Umbilical cord (tissue), 2 donors: ENCODE data around the gene TMEM222. TPM values are rescaled to one million over a fixed set of nuclear protein-coding genes. Genes with fewer than 3 reads are reported as not detected.
A peak's percentile ranks its signal among the peaks of the same experiment; 100 is the strongest.

Source experiments
- DNase-seq: peaks from one replicate; pipeline ENCODE4 v3.0.0-alpha.2; 2015; ENCODE audit warnings: low spot score
- total RNA-seq: library from RNA; depleted of rRNA; stranded (reverse); fragments of >200 nt; gene quantifications from one replicate; pipeline ENCODE4 v1.2.3, GENCODE V29; 2014; ENCODE audit warnings: low replicate concordance; ENCODE audit not compliant: insufficient read depth

The TMEM222 gene
- total RNA-seq, 1 donor from 2014 or later: 17.3 TPM

DNA sequence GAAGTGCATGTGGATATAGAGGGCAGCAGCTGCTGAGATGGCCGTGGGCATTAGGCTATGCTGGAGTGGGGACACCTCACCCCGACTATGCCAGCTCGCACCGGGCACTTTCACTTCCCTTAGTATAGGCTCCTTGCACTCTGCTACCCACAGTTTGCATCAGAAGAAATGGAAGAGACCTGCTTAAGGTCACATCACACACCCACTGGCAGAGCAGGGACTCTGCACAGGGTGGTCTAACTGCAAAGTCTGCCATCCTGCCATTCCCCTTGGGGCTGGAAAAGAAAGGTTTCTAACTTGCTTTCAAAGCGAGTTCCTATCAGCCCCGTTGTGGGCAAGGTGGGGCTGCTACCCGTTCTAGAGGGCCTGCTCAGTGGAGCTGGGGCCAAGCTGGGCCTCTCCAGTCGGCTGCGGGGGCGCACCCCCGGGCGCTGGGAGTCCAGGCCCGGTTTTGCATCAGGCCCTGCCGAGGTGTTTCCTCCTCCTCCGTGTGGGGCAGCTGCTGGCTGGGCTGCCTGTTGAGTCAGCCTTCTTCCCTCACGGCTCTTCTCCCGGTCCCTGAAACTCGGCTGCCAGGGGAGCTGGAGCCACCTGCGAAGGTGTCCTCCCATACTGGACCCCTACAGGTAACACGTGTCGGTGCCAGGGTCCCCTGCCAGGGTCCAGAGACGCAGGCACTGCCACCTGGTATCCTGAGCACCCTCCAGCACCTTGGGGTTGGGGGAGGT is 19.7 kb downstream of the TMEM222 start, which contains the start of gene SYTL1:
TSS of gene SYTL1 (plus strand) at position 498 of the 728 bp plus-strand sequence. CDS start 3,313 bp downstream, outside the sequence.
- DNase-seq: peak; percentile 76

DNA sequence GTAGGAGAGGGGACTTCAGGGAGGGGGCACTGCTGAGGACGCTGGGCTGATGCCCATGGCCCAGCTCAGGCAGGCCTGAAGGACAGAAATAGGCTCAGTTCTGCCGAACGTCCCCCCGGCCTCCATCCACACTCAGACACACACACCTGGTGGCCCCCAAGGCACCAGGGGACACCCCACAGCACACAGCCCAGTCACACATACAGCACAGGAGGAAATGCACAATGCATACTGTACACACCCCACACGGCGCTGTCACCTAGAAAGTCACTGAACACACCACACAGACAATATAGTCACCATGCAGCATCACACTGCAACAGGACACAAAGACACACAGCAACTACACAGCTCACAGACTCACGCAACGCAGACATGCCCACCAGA is 20.4 kb downstream of the TMEM222 start:
- no peak for DNase-seq

DNA sequence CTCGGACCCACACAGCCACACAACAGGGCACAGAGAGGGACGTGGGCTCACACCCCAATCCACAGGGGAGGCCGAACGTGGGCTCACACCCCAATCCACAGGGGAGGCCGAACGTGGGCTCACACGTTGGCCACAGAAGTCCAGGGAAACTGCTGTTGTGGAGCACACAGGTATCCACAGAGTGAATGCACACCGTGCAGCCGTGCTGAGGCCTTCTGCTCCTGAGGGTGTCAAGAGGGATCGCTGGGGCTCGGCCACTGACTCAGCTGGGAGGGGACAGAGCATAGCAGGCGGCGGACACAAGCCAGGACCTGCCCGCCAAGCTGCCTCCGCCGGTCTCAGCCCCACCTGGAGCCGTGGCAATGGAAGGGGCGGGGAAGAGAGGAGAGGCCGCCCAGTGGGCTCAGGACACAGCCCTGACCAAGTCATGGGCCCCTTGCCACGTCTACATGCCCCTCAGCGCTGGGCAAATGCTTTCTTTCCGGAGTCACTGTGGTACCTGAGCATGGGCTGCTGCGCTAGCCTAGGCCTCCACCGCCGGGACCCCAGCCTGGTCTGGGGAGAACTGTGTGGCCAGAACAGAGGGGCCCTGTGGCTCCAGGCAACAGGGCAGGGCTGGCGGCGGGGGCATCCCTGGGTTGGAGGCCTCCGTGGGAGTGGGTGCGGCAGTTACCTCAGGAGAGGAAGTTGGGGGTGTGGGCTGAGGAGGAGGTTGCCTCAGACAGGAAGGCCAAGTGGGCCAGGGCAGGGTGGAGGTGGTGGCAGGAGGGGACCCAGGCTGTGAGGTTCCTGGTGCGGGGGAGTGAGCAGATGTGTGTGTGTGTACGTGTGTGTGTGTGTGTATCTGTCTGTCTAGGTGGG is 21.0 kb downstream of the TMEM222 start:
- peak; percentile 58 for DNase-seq

DNA sequence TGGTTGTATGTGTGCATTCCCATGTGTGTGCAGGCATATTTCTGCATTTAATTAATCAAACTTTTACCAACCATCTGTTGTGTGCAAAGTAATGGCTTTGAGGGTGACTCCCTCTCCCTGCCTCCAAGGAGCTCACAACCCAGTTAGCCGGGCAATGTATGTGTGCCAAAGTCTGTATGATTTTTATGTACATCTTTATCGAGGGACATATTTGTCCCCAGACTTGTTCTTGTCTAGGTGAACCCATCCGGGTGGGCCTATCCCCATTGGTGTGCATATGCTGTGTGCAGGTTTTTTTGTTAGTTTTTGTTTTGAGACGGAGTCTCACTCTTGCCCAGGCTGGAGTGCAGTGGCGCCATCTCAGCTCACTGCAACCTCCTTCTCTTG is 21.7 kb downstream of the TMEM222 start:
- no peak for DNase-seq

DNA sequence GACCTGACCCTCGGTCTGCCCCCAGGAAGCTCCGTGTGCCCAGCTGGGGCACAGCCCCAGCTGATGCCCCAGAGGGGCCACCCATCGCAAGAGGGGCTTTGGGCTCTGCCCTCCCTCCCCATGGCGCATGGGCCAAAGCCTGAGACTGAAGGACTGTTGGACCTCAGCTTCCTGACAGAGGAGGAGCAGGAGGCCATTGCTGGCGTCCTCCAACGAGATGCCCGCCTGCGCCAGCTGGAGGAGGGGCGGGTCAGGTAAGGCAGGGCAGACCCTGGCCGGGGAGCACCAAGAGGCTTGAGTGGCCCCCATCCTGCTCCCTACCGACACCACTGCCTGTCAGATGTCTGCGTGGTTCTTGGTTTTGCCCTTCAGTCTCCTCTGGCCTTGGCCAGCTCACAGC is 23.3 kb downstream of the TMEM222 start:
- DNase-seq: no peak

DNA sequence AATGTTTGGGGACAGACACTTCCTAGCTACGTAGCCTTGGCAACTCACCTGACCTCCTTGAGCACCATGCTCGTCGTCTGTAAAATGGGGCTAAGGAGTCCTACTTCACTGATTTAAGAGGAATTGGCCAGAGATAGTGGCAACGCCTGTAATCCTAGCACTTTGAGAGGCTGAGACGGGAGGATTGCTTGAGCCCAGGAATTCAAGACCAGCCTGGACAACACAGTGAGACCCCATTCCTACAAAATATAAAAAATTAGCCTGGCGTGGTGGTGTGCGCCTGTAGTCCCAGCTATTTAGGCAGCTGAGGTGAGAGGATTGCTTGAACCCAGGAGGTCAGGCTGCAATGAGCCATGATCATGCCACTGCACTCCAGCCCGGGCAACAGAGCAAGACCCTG is 24.4 kb downstream of the TMEM222 start:
- DNase-seq: no peak

DNA sequence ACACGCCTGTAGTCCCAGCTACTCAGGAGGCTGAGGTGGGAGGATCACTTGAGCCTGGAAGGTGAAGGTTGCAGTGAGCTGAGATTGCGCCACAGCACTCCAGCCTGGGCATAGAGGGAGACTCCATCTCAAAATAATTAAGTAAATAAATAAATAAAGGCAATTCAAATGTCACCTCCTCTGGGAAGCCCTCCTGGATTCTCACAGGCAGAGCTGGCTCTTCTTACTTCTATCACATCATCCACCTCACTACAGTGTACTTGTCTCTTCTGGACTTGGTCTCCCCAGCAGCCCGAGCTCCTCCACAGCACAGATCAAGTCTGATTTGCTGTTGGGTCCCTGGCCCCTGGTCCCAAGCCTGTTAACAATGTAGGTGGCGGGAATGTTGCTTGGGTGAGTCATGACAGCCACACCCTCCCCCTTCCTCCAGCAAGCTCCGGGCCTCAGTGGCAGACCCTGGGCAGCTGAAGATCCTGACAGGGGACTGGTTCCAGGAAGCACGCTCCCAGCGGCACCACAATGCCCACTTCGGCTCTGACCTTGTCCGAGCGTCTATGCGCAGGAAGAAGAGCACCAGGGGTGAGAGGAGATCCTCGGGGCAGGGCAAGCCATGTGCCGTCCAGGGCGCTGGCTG is 25.1 kb downstream of the TMEM222 start:
- DNase-seq: no peak

DNA sequence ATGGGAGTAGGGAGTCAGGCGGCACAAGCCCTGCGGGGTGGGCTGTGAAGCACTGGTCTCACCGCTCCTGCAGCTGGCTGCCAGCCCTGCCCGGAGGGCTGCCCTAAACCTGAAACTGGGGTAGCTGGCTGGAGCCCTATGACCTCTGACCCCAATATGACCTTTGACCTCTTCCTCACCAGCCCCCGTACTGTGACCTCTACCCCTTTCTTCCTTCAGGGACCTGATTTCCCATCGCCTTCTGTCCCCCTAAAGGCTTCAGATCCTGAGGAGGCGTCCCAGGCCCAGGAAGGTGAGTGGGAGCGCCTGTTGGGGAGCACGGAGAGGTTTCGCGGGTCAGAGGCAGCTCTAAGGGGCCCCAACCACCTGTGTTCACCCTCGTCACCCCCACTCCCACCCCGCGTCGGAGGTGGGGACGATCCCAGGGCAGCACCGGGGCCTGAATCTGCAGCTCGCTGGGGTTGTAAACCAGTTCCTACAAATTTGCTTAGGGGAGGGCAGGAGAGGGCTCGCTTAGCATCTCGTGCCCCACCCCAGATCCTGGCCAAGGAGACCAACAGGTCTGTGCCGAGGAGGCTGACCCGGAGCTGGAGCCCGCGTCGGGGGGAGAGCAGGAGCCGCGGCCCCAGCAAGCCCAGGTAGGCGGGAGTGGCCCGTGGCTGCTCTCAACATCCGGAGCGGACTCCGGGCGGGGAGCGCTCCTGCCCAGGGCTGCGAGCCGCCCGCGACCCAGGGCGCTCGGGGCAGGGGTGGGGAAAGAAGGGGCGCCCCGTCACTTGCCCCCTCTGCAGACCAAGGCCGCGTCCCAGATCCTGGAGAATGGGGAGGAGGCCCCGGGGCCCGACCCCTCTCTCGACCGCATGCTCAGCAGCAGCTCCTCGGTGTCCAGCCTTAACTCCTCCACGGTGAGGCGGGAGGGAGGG is 27.2 kb downstream of the TMEM222 start:
- peak; percentile 54 for DNase-seq

DNA sequence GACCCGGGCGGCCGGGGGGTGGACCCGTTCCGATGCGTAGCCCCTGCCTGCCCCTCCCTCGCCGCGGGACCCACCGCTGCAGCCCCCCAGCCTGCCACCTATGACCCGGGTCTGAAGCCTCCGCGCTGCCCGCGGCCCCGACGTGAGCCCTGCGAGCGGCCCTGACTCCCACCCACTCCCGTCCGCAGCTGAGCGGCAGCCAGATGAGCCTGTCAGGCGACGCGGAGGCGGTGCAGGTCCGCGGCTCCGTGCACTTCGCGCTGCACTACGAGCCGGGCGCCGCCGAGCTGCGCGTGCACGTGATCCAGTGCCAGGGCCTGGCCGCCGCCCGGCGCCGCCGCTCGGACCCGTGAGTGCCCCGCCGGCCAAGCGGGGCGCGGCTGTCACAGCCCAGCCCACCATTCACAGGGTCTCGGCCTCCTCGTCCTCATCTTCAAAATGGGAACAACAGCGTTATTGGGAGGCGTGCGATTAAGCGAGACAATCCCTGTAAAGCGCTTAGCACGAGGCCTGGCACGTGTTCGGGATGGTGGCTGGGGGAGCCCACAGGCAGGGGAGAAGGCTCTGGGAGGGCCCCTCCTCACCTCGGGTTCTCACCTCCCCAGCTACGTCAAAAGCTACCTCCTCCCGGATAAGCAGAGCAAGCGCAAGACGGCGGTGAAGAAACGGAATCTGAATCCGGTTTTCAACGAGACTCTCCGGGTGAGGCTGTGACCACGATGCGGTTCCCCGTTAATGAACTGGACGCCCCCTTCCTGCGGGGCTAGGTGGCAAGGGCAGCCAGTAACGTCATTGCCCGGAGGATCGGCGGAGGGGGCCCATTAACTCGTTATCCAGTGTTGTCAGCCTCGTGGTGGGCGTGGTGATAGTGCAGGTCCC is 28.1 kb downstream of the TMEM222 start:
- peak; percentile 81 for DNase-seq

DNA sequence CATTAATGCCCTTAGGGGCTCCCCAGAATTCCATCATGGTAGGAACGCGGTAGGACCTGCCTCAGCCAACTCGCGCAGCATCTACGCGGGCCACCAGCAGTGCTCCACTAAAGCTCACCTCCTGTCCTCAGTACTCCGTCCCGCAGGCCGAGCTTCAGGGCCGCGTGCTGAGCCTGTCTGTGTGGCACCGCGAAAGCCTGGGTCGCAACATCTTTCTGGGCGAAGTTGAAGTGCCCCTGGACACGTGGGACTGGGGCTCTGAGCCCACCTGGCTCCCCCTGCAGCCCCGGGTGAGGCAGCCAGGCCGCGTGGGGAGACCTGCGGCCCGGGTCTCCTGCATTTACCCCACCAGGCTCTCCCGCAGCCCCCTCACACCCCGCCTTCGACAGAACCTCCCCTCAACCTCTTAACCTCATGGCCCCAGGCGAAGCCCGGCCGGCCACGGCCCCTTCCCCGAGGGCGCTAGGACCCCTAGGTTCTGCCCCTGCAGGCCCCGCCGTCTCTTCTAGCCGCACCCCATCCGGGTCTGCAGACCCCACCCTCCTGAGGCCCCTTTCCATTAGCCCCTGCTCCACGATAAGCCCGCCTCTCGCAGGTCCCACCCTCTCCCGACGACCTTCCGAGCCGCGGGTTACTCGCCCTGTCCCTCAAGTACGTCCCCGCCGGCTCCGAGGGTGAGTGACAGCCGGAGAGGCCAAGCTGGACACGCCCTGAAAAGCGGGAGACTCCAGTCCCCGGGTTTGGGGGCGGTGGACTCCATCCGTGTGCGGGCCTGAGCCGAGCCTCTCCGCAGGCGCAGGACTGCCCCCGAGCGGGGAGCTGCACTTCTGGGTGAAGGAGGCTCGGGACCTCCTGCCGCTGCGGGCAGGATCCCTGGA is 28.9 kb downstream of the TMEM222 start:
- peak; percentile 81 for DNase-seq

DNA sequence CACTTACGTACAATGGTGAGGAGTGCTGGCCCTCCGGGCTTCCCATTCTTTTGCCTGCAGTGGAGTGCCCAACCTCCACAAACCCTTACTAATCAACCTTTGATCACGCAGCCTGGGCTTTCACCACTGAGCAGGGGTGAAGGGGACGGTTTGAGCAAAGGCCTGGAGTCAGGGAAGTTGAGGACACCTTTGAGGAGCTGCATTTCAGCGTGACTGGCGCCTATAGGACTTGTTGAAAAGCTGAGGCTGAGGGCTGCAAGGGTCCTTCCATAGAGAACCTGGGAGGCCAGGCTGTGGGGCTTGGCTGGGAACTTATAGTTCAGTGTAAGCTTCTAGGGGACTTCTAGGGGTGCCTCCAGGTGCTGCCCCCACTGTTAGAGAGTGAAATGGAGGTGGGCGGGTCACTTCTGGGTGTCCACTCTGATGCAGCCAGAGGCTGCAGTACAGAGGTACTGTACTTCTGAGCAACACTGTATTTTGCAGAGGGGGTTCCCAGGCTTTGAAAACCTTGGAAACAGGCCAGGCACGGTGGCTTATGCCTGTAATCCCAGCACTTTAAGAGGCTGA is 29.7 kb downstream of the TMEM222 start:
- DNase-seq: no peak

DNA sequence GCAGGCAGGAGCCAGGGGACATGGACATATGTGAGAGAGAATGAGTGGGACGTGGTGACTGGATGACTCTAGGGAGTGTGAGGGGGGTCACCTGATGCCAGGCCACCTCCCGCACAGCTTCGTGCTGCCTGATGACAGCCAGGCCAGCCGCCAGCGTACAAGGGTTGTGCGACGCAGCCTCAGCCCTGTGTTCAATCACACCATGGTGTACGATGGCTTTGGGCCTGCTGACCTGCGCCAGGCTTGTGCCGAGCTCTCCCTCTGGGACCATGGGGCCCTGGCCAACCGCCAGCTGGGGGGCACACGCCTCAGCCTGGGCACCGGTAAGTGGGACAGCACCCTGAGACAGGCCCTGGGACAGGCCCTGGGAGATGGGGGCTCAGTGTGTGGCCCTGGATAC is 31.2 kb downstream of the TMEM222 start:
- DNase-seq: no peak

DNA sequence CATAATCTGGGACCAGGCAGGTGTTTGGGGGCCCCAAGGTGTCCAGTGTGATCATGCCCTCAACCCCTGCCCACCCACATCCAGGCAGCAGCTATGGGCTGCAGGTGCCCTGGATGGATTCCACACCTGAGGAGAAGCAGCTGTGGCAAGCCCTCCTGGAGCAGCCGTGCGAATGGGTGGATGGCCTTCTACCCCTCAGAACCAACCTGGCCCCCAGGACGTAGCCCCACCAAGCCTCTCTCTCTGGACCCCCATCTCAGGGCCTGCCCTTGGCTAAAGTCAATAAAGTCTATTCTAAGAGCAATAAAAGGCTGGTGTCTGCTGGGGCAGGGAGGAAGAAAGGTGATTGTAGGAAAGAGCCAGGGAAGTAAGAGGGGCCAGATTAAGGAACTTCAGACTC is 31.7 kb downstream of the TMEM222 start:
- DNase-seq: no peak

DNA sequence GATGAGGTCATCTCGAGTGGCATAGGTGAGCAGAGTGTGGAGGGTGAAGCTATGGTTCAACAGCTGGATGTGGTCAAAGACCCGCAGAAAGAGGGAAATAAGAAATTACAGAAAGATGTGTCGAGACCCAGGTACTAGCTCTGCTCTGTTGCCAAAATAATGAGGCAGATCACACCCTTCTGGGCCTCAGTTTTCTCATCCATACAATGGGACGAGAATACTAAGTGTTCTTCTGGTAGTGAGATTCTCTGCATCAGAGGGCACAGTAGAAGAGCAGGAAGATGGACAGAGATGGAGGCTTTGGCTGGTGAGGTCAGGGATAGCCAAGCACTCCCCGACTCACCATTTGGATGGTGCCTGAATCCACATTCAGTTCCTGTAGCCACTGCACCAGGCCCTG is 33.7 kb downstream of the TMEM222 start:
- DNase-seq: no peak

DNA sequence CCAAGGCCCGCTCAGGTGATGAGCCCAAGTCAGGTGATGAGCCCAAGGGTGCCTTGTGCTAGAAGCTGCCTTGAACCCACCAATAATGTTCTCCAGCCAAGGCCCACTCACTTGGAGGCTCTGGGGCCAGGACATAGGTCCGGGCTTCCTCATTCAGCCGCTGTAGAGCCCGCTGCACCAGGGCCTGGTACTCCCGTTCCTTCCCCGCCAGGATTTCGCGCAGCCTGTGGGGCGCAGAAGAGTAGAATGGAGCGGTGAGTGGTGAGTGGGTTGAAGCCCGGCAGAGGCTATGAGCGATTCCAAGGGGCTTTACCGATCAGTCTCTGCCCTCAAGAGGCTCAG is 34.3 kb downstream of the TMEM222 start:
- DNase-seq: no peak

DNA sequence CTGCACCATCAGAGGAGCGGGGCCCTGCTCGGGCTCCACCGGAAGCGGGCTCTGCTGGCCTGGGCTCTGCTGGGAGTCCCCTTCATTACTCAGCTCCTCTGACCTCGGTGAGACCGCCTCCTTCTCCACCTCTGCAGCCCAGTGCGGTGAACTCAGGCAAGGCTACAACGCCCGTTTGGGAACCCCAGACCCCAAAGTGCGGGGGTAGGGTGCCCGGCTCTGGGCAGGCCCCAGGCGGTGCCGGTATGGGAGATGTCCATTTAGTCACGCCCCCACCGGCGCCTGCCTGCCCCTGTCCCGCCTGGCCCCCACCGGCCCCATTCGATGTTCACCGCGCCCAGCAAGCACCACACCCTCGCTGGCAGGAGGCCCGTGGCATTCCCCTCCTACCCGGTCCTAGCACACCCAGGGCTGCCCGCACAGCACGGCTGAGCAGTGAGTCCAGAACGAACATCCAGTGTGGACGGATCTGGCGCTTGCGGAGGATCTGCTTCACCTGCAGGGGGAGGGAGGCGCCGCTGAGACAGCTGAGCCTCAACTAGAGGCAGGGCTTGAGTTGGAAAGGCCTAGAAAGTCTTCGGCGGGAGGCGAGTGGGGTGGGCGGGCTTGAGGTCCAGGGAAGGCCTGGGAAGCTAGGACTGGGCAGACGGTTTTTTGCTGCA is 34.8 kb downstream of the TMEM222 start:
- DNase-seq: peak; percentile 56

DNA sequence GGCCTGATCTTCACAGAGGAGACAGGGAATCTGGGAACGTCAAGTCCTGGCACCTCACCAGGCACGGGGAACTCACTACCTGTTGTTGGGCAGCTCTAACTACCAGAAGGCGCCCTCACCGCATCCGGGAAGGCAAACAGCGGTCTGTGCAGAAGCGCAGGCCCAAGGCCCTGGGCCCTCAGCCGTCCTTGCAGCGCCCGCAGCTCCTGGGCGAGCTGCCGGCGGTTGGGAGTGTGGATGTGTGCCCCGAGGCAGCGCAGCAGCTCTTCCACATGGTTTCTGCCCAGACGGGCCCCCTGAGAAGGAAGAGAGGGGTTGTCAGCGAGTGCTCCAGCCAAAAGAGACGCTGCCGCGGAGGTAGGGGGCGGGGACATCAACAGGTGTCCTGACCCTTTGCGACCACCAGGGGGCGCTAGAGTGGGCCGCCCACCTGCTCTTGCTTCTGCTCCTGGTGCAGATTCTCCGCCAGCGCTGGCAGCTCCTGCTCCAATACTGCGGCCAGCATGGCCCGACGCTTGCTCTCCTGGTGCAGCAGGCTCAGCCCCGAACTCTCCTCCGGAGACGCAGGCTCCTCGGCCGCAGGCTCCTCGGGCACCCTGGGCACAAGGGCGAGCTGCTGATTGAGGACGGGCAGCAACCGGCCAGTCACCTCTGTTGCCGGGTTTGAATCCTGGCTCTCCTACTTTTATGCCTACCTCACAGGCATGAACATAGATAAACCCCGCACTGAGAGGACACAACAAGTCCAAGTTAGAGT is 35.5 kb downstream of the TMEM222 start:
- DNase-seq: peak; percentile 55
